GM18511 (cell line): ENCODE data around the gene CCL3.
A peak's percentile ranks its signal among the peaks of the same experiment; 100 is the strongest.
"Not testable (repeated sequence)": the region's sequence is repeated elsewhere in the genome, so short reads cannot be mapped to it uniquely, and the experiment has no call there.

Experiments
- ATAC-seq: cut with Tn5 transposase; IDR thresholded peaks from one replicate; pipeline ENCODE4 v1.9.1; 2021; ENCODE audit warnings: mild to moderate bottlenecking, moderate library complexity; ENCODE audit not compliant: unreplicated experiment

CCL3 gene

DNA sequence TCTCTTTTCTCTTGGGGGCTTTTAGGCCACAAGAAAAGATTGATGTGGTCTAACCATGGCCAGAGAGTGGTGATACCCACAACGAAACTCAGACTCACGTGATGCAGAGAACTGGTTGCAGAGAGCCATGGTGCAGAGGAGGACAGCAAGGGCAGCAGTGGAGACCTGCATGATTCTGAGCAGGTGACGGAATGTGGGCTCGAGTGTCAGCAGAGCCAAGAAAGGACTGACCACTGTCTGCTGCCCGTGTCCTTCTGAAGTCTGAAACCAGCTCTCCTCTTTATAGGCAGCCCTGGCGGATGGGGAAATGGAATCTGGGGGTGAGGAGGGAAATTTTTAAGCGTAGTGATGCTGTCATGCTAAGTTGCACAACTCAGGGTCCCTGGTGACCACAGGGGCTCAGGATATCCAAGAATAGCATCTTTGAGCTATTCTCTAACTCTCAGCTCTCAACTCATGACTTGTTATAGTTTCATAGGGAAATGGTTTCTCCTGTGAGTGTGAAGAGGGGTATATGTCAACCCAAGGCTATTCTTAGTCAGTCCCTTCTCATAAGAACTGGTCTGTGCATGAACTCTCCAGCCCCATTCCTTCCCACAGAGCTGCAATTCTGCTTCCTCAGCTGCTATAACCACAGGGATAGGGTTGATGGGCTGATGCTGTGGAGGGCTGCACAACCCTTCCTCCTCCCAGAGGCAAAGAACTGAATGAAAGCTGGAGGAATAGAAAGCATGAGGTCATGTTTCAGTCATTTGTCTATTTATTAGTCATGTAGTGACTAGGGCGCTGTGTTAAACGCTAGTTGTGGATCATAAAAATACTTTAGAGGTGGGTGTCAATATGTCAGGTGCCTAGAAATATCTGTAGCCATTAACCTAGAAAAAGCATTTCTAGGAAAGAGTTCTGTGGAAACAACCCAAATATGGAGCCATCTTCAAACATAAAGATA is at the start of gene CCL3:
CCL3 (minus strand) TSS at position 256 of the 949 bp plus-strand sequence; CDS start at position 171, 85 bp downstream.
- ATAC-seq = peak; percentile 78

DNA sequence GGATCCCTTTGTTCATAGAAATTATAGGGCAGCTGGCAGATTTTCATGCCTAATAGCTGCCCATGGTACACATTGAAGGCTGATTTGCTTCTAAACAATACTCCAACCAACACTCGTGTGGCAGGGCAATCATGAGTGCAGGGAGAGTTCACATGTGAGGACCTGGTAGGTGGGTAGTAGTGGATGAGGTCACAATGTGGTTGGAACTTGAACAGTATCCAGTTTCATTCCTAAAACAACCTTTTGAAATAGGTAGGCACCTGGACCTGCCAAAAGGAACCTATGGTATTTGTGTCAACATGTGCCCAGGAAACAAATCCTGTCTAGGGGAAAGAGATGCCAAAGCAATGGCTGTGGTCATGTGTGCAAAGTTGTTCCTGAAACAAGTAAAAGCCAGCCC is 46.5 kb upstream of the CCL3 start:
- ATAC-seq = no peak

DNA sequence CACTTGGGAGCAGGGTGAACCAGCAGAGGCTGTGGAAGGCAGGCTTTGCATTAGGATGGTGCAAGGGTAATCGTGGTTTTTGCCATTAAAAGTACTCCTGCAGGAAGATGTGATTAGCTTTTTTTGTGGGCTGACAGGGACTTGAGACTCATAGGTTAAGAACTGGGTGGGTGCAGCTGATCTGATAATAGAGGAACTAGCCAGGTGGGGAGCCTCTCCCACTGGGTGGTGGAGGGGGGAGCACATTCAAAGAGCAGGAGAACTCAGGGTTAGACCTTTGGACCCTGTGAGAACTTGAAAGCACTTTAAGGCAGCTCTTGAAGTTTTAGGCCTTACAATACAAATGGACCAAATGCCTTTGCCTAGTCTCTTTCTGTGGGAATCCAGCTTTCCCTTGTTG is 46.1 kb upstream of the CCL3 start:
- no peak for ATAC-seq

DNA sequence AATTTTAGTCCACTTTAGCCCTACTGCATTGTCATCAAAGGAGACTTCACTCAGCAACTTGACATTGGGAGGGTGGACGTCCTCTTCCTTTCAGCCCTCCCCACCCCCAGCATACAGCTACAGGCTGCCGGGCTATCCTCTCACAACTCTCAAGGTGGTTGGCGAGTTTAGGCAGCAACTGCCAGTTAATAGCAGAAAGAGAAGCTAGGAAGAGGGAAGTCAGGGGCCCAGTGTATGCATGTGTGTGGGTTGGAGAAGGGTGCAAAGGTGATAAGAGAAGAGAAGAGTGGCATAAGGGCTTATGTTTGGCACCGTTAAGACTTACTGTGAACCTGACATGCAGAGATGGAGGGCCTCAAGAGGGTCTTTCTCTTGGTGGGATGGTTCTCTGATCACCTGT is 45.5 kb upstream of the CCL3 start:
- no peak for ATAC-seq

DNA sequence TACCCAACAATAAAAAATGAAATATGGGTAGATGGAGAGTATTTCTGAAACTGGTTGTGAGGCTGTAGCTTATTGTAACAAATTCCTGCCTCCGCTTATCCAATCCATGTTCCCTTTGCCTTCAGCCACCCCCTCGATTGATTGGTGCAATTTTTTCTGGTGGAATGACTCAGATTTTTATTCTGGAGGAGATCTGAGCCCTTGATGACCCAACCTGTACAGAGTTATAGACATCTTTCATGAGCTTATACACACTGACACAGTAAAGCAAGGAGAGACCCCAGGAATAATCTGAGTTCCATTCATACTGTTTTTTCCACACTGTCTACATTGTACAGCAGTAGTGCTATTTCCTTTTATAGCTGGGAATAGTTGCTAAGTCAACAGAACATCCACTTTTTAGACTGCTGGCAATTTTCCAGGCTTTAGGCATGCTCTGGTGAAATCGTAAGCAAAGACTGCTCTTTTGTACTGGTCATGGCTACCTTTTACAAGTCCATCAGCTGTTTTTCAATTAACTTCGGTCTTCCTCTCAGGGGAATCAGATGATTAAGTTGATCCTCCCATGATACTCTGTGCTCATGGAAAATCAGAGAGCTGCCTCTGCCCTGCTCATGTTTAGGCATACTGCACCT is 43.8 kb upstream of the CCL3 start:
- no peak for ATAC-seq

DNA sequence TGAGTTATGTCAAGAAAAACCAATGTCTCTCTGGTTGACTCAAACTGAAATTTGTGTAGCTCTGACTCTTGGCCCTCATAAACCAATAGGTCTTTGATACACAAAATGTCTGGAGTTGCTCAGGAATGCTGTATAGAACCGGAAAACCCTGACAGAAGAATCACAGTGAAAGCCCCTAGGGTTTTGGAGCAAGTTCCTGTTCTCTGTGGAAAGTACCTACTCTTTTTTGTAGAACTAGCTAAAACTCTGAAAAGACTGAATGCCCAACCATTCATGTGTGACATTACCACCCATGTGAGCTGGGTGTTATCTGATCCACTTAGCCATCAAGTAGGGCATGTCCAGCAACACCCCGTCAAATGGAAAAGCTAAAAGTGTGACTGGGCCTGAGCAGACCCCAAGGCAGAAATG is 42.5 kb upstream of the CCL3 start:
- ATAC-seq = no peak

DNA sequence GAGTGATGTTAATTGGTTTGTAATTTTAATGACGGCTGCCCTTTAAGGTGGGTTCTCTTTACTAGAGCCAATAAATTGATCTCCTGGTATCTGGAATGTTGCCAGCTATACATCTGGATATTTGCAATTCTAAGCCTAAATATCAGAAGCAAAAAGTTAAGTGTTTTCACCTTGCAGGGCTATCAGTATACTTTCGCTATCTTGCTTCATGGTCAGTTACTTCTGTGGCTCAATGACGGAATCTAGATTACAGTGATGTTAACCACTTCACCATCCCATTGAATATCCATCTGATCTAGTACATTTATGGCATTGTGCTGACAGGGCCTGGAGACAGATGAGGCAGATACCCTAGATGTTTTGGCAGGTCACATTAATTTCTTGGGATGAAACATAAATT is 42.0 kb upstream of the CCL3 start:
- ATAC-seq = no peak

DNA sequence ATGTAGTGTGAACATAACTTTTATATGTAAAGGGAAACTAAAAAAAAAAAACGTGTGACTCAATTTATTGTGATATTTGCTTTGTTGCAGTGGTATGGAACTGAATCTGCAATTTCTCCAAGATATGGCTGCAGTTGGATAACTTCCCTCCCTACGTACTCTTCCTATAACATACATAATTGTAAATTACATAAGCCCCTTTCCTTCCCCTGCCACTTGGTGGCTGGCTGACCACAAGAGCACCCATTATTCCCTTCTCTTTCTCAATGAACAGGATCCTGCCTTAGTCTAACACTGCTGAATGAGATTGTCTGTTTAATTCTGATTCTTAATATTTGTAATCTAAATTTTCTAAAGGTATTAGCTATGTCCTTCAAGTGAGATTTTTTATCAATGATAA is 41.5 kb upstream of the CCL3 start:
- ATAC-seq = no peak

DNA sequence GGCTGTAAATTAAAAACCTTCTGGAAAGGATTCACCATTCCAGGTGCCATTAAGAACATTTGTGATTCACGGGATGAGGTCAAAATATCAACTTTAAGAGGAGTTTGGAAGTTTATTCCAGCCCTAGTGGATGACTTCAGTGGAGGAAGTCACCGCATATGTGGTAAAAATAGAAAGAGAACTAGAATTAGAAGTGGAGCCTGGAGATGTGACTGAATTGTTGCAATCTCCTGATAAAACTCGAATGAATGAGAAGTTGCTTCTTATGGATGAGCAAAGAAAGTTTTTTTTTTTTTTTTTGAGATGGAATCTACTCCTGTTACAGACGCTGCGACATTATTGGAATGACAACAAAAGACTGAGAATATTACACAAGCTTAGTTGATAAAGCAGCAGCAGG is 40.4 kb upstream of the CCL3 start:
- ATAC-seq = no peak

DNA sequence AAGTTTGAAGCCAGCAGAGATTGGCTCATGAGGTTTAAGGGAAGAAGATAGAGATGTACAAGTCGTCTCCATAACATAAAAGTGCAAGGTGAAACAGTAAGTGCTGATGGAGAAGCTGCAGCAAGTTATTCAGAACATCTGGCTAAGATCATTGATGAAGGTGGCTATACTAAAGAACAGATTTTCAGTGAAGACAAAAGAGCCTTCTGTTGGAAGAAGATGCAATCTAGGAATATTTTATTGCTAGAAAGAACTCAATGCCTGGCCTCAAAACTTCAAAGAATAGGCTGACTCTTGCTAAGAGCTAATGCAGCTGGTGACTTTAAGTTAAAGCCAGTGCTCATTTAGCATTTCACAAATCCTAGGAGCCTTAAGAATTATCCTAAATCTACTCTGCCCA is 39.7 kb upstream of the CCL3 start:
- ATAC-seq = no peak

DNA sequence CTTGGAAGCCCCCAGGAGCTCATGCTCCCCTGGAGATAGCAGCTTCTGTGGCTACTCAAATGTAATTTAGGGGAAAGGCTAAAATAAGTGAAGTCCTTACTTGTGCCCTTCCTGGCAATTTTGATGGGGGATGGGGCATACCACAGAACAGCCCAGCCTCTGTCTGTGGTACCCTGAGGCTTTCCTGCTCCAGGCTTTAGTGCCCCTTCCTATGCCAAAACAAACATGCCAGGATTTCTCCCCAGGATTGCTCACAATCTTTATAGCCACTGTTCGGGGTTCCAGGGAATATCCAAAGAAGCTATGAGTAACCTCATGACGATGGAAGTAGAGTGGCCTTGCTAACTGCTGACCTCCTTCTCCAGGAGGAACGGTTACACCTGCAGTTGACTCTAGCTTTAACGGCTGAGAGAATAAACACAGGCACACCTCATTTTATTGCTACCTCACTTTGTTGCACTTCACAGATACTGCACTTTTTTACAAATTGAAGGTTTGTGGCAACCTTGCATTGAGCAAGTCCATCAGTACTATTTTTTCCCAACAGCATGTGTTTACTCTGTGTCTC is 38.6 kb upstream of the CCL3 start:
- ATAC-seq = no peak

DNA sequence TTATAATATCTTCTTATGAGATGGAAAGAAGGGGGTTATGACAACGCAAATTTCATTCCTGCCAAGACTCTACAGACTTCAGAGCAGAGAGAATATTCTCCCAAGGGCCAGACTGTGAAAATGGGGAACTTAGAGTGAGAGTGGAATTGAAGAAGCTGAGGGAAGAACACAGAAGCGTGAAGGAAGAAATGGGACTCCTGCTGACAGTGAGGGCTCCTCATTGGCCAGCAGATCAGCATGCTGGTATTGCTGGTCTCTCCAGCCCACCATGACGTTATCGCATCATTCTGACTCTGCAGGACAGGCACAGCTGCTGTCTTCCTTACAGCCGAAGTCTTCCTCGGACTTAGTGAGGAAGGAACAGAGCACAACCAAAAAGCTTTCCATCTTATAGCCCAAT is 38.0 kb upstream of the CCL3 start:
- ATAC-seq = no peak

DNA sequence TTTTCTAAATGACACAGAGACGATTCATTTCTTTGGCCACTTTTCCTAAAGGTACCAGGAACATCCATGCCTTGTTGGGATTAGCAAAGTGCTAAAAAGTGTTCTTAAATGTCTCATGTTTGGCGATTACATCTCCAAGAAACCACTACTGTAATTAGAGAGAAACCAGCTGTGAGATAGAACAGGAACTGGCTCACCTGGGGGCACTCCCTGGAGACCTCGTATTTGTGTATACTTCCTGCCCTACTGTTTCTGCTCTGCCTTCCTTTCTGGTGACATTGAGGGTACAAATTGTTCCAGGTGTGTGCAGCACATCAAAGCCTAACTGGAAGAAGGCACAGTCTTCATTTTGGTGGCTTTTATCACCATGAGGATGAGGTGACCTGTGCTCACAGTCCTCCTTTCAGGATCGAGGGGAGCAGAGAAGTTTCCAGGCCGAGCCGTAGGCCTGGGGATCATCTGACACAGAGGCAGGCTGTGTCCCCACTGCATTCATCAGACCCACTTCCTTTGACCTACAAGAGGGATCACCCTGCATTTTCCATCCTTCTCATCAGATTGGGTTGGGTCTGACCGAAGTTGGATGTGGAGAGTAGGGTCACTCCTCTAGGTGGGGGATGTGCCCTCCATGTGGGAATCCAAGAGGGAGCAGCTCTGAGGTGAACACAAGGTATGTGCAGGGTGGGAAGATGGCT is 37.4 kb upstream of the CCL3 start:
- ATAC-seq = no peak

DNA sequence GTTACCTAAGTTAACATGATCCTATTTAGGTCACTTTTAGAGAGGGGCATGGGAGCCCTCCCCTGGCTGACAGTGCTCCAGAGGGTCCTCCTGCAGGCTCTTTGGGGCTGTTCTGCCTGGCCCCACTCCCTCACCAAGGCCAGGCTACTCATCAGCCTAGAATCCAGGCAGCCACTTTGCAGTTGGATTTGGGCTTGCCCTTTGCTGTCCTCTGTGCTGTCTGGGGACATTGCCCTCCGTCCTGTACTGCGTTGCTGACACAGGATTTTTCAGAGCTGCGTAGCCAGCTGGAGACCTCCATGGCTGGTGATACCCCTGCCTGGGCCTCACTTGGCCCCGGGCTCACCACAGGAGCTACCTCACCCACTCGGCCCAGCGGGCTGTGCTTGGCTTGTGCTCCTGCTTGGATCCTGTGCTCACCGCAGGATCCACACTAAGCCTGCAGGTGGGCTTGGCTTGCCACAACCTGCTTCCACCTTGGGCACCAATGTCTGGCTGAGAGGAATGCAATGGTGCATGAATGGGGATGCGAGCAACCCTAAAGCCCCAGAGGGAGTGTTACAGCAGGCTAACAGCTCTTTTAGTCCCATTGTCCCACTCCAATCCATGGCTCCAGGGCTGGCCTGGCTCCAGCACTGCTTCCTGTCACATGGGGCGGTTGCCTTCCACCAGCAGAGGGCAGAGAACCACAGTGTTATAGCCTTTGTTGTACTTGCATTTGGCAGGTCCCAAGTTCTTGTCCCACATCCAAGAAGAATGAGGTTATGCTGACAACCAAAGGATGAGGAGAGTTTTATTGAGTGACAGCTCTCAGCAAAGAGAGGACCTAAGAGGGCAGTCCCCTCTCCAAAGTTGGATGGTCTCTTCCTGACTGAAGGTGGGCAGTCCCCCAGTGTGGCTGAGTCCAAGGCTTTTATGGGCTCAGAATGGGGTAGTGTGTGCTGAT is 35.2 kb upstream of the CCL3 start:
- no peak for ATAC-seq

DNA sequence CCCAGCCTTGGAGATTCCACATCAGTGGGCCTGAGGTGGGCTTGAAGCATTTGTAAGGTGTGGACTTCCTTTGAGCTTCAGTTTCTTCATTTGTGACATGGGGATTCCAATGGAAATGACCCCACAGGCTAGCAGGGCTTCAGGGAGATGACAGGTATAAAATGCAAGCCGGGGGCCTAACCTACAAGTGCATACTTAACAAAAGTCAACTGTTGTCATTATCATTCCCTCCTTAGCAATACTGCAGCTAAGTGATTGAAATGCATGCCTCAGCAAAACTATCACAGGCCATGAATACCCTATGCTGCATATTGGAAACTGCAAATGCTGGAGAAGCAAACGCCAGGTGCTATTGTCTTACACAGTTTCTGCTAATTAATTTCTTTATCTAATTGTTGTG is 33.5 kb upstream of the CCL3 start:
- ATAC-seq = no peak

DNA sequence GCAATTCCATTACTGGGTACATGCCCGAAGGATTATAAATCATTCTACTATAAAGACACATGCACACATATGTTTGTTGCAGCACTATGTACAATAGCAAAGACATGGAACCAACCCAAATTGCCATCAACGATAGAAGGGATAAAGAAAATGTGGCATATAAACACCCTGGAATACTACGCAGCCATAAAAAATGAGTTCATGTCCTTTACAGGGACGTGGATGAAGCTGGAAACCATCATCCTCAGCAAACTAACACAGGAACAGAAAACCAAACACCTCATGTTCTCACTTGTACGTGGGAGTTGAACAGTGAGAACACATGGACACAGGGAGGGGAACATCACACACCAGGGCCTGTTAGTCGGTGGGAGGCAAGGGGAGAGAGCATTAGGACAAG is 31.2 kb upstream of the CCL3 start:
- not testable (repeated sequence) for ATAC-seq

DNA sequence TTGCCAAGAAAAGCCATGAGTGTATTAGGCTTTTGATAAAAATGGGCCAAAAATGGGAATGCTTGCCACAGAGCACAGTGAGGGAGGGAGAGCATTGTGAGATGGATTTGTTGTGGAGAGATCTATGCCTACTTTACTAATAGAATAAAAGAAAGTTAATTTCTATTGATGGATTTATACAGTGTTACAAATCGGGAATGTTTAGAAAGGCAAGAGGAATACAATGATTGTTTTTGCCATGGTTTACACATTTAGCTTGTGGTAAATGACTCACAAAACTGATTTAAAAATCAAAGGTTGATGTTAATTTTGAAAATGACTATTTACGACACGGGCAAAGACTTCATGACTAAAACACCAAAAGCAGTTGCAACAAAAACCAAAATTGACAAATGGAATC is 30.3 kb upstream of the CCL3 start:
- no peak for ATAC-seq

DNA sequence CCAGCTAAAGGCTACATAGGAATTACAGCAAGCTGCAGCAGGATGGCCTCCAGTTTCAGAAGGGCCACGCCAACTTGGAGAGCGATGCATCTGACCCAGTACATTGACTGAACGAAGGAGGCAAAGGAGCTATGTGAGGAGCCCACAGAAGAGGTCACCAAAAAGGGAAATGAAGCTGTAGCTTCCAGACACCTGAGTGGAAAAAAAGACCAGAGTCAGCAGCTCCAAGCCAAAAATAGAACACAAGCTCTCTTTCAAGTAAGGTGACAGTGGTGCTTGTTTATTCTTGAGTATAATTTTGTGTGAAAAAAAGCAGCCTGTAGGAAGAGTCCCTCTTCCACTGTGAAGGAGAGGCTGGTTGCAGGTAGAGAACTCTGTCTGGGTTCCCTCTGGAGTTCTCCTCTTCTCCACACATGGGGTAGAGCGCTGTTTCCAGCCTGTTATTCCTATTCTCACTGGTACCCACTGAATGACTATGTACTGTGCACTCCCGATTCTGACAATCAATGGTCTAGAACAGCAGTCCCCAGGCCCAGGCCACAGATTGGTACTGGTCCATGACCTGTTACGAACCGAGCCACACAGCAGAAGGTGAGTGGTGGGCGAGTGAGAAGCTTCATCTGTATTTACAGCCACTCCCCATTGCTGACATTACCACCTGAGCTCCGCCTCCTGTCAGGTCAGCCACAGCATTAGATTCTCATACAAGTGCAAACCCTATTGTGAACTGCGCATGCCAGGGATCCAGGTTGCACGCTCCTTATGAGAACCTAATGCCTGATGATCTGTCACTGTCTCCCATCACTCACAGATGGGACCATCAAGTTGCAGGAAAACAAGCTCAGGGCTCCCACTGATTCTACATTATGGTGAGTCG is 28.8 kb upstream of the CCL3 start:
- ATAC-seq = no peak
